NCI-H345 treated with DMSO at 0.1 percent for 48 hours (cell line): ENCODE measurements around the gene KIAA0513.
"Not testable (repeated sequence)": the region's sequence is repeated elsewhere in the genome, so short reads cannot be mapped to it uniquely, and the experiment has no call there.

ENCODE experiments used
- DNase-seq: peaks from one replicate; lab custom pipeline; 2025; ENCODE audit not compliant: unreplicated experiment; lab: John Stamatoyannopoulos, UW

Gene KIAA0513

GRCh38 chr16:85104821-85105391, 77.3 kb downstream of the KIAA0513 start:
- no peak for DNase-seq

DNA sequence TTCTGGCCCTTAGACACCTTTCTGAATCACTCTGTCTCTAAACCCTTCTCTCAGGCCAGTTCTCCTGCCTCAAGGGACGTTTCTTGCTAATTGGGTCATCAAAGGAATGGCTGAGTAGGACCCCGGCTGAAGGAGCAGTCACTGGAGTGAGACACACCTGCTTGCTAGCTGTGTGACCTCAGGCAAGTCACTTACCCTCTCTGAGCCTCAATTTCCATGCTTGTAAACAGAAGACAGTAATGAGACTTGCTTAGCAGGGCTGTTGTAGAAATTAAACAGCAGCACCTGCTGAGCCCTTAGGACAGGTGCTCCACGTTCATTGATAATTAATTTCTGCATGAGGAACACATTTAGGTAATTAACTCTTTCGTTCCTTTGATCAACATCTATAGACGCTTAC, 77.9 kb downstream of the KIAA0513 start:
- DNase-seq, result no peak

DNA sequence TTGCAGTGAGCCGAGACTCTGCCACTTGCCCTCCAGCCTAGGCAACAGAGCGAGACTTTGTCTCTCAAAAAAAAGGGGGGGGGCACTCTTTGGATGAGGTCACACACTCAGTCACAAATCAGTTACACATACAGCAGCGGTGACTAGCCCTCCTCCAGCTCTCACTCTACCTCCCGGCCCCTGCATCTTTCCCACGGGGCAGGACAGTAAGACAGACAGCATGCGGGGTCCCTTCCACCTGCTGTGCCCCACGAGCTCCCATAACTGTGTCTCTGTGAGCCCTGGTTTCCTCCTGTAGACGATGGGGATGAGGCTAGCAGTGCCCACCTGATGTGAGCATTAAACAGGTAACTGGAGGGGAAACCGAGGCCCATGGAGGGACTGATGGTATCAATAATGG, 79.5 kb downstream of the KIAA0513 start:
- DNase-seq, result no peak

GRCh38 chr16:85107532-85107931, 79.9 kb downstream of the KIAA0513 start:
- no peak for DNase-seq

DNA sequence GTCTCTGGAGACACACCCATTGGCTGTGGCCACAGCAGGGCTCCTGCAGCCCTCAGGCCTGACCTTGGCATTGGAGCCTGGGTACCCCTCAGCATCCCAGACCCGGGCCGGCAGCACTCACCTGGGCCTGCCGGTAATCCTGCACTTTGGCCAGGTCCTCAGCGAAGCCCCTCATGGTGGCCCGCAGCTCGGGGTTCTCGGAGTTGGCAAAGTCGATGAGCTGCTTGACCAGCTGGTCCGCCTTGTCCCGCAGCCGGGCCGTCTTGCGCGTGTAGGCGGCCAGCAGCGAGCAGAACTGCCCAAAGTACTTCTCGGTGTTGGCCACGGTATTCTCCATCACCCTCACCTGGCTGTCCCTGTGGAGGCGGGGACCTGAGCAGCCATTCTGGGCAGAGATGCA, 82.5 kb downstream of the KIAA0513 start:
- DNase-seq, result no peak

GRCh38 chr16:85111184-85111583, 83.6 kb downstream of the KIAA0513 start:
- DNase-seq, result no peak

- no peak for DNase-seq
Measured at GRCh38 chr16:85112364-85112763, 84.8 kb downstream of the KIAA0513 start, which contains the start of gene CIBAR2. Gene CIBAR2, minus strand, starts transcription at chr16:85112472. Its CDS starts 120 bp downstream, at chr16:85112352.

GRCh38 chr16:85113168-85113733, 85.7 kb downstream of the KIAA0513 start:
- no peak for DNase-seq

DNA sequence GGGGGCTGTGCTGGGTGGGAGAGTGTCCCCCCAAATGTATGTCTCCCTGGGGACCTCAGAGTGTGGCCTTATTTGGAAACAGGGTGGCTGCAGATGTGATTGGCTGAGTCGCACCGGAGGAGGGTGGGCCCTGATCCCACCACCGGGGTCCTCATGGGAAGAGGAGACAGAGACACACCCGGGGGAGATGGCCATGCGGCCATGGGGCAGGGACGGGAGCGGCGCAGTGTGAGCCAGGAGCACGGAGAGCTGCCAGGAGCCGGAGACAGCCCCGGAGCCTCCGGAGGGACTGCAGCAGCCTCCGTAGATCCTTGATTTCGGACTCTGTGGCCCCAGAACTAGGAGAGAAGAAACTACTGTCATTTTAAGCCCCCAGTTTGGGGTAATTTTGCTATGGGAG, 86.3 kb downstream of the KIAA0513 start:
- DNase-seq, result no peak

GRCh38 chr16:85114909-85115567, 87.4 kb downstream of the KIAA0513 start:
- DNase-seq, result peak; percentile 21

DNA sequence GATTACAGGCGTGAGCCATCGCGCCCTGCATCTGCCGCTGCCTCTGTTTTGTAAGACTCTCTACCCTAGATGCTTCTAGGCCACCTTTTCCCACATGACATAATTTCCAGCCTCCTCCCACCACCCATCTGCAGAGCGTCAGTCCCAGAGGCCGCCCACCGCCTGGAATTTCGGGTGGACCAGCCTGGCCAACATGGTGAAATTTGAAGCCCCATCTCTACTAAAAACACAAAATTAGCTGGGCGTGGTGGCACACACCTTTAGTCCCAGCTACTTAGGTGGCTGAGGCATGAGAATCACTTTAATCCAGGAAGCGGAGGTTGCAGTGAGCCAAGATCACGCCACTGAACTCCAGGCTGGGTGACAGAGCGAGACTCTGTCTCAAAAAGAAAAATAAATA, 89.8 kb downstream of the KIAA0513 start:
- no peak for DNase-seq

GRCh38 chr16:85120006-85120340, 92.4 kb downstream of the KIAA0513 start:
- DNase-seq, result no peak

- DNase-seq, result not testable (repeated sequence)
Measured at GRCh38 chr16:85123441-85123840, 95.8 kb downstream of the KIAA0513 start.

GRCh38 chr16:85123891-85124635, 96.5 kb downstream of the KIAA0513 start:
- DNase-seq, result no peak

DNA sequence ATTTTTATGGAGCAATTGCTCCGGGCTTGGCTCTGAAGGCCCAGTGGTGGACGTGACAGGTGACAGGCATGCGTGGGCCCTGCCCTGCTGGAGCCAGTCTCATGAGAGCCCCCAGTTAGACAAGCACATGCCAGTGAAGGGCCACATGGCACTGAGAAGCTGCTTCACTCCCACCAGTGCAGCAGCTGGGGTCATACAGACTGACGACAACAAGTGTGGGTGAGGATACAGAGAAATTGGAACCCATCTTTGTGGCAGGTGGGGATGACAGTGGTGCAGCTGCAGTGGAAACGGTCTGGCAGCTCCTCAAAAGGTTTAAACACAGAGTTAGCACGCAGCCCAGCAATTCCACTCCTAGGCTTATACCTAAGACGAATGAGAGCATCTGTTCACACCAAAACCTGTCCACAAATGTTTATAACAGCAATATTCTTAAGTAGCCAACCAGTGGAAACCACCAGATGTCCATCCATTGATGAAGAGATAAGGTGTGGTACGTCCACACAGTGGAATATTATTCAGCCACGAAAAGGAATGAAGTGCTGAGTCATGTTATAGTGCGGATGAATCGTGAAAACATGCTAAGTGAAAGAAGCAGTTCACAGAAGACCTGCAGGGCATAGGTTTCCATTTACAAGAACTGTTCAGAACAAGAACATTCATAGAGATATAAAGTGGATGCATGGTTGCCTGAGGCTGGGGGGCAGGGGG, 97.2 kb downstream of the KIAA0513 start:
- no peak for DNase-seq

- no peak for DNase-seq
Measured at GRCh38 chr16:85125570-85126393, 98.2 kb downstream of the KIAA0513 start.

- no peak for DNase-seq
Measured at GRCh38 chr16:85126394-85126704, 98.8 kb downstream of the KIAA0513 start.

GRCh38 chr16:85126705-85127378, 99.2 kb downstream of the KIAA0513 start:
- DNase-seq, result no peak

GRCh38 chr16:85127379-85127723, 99.8 kb downstream of the KIAA0513 start:
- no peak for DNase-seq
